HEK293 (cell line): ENCODE data around the gene KLB.
A peak's percentile ranks its signal among the peaks of the same experiment; 100 is the strongest.

Experiments used
- FEZF1 ChIP-seq: fragments of 450-650 bp; formaldehyde crosslinking; IDR thresholded peaks from 2 replicates; pipeline ENCODE4 v1.5.1; 2016; ENCODE audit warnings: missing biosample characterization, missing genetic modification characterization
- KLF16 ChIP-seq: fragments of 450-650 bp; formaldehyde crosslinking; IDR thresholded peaks from 2 replicates; pipeline ENCODE4 v1.5.1; 2017; ENCODE audit warnings: missing biosample characterization, missing genetic modification characterization
- KLF8 ChIP-seq: fragments of 450-650 bp; formaldehyde crosslinking; IDR thresholded peaks from 2 replicates; pipeline ENCODE4 v1.5.1; 2016; ENCODE audit warnings: missing biosample characterization, missing genetic modification characterization
- SCRT2 ChIP-seq: fragments of 450-650 bp; formaldehyde crosslinking; IDR thresholded peaks from 2 replicates; pipeline ENCODE4 v1.5.1; 2016; ENCODE audit warnings: missing biosample characterization, missing genetic modification characterization
- TRIM28 ChIP-seq: IDR thresholded peaks from 2 replicates; pipeline ENCODE4 v1.6.1; 2011; ENCODE audit warnings: low read length, control low read depth, borderline replicate concordance
- ZBTB48 ChIP-seq: fragments of 450-650 bp; formaldehyde crosslinking; IDR thresholded peaks from 2 replicates; pipeline ENCODE4 v1.5.1; 2016; ENCODE audit warnings: missing biosample characterization, missing genetic modification characterization
- ZBTB7A ChIP-seq: fragments of 450-650 bp; formaldehyde crosslinking; IDR thresholded peaks from 2 replicates; pipeline ENCODE4 v1.5.1; 2016; ENCODE audit warnings: low read depth, missing biosample characterization, missing genetic modification characterization
- ZFHX2 ChIP-seq: fragments of 450-650 bp; formaldehyde crosslinking; conservative IDR thresholded peaks from 2 replicates; pipeline ENCODE4 v1.5.1; 2016; ENCODE audit warnings: missing biosample characterization, missing genetic modification characterization
- ZNF133 ChIP-seq: fragments of 450-650 bp; formaldehyde crosslinking; IDR thresholded peaks from 2 replicates; pipeline ENCODE4 v1.5.1; 2016; ENCODE audit warnings: missing biosample characterization, missing genetic modification characterization
- ZNF24 ChIP-seq: fragments of 450-650 bp; formaldehyde crosslinking; IDR thresholded peaks from 2 replicates; pipeline ENCODE4 v1.5.1; 2016; ENCODE audit warnings: missing biosample characterization, missing genetic modification characterization
- ZNF335 ChIP-seq: fragments of 450-650 bp; formaldehyde crosslinking; conservative IDR thresholded peaks from 2 replicates; pipeline ENCODE4 v1.5.1; 2016; ENCODE audit warnings: missing biosample characterization, missing genetic modification characterization
- ZNF416 ChIP-seq: fragments of 450-650 bp; formaldehyde crosslinking; IDR thresholded peaks from 2 replicates; pipeline ENCODE4 v1.5.1; 2016; ENCODE audit warnings: missing biosample characterization, missing genetic modification characterization
- ZNF433 ChIP-seq: fragments of 450-650 bp; formaldehyde crosslinking; IDR thresholded peaks from 2 replicates; pipeline ENCODE4 v1.5.1; 2016; ENCODE audit warnings: missing biosample characterization, missing genetic modification characterization, low read depth
- ZNF501 ChIP-seq: fragments of 450-650 bp; formaldehyde crosslinking; IDR thresholded peaks from 2 replicates; pipeline ENCODE4 v1.5.1; 2016; ENCODE audit warnings: missing biosample characterization, missing genetic modification characterization
- ZNF510 ChIP-seq: fragments of 450-650 bp; formaldehyde crosslinking; IDR thresholded peaks from 2 replicates; pipeline ENCODE4 v1.5.1; 2018; ENCODE audit warnings: mild to moderate bottlenecking, missing genetic modification characterization, missing biosample characterization; ENCODE audit not compliant: insufficient replicate concordance
- ZNF521 ChIP-seq: fragments of 450-650 bp; formaldehyde crosslinking; IDR thresholded peaks from 2 replicates; pipeline ENCODE4 v1.5.1; 2017; ENCODE audit warnings: missing biosample characterization, mild to moderate bottlenecking, missing genetic modification characterization
- ZNF529 ChIP-seq: fragments of 450-650 bp; formaldehyde crosslinking; IDR thresholded peaks from 2 replicates; pipeline ENCODE4 v1.5.1; 2017; ENCODE audit warnings: missing genetic modification characterization, missing biosample characterization; ENCODE audit not compliant: insufficient replicate concordance
- ZNF544 ChIP-seq: fragments of 450-650 bp; formaldehyde crosslinking; IDR thresholded peaks from 2 replicates; pipeline ENCODE4 v1.5.0; 2017; ENCODE audit warnings: missing biosample characterization, missing genetic modification characterization
- ZNF548 ChIP-seq: fragments of 450-650 bp; formaldehyde crosslinking; IDR thresholded peaks from 2 replicates; pipeline ENCODE4 v1.5.1; 2016; ENCODE audit warnings: missing biosample characterization, missing genetic modification characterization
- ZNF560 ChIP-seq: fragments of 450-650 bp; formaldehyde crosslinking; IDR thresholded peaks from 2 replicates; pipeline ENCODE4 v1.5.1; 2017; ENCODE audit warnings: missing biosample characterization, missing genetic modification characterization, borderline replicate concordance
- ZNF623 ChIP-seq: fragments of 450-650 bp; formaldehyde crosslinking; IDR thresholded peaks from 2 replicates; pipeline ENCODE4 v1.5.1; 2016; ENCODE audit warnings: missing biosample characterization, missing genetic modification characterization
- ZNF654 ChIP-seq: fragments of 450-650 bp; formaldehyde crosslinking; IDR thresholded peaks from 2 replicates; pipeline ENCODE4 v1.5.1; 2016; ENCODE audit warnings: low read depth, missing biosample characterization, missing genetic modification characterization
- ZNF658 ChIP-seq: fragments of 450-650 bp; formaldehyde crosslinking; IDR thresholded peaks from 2 replicates; pipeline ENCODE4; 2016; ENCODE audit warnings: missing biosample characterization, missing genetic modification characterization
- ZNF768 ChIP-seq: fragments of 450-650 bp; formaldehyde crosslinking; IDR thresholded peaks from 2 replicates; pipeline ENCODE4 v1.5.1; 2018; ENCODE audit warnings: missing biosample characterization, mild to moderate bottlenecking, missing genetic modification characterization
- ZNF830 ChIP-seq: fragments of 450-650 bp; IDR thresholded peaks from 2 replicates; pipeline ENCODE4 v1.5.0; 2018; ENCODE audit warnings: missing biosample characterization, missing genetic modification characterization, low read depth, mild to moderate bottlenecking, moderate library complexity
- ZSCAN23 ChIP-seq: fragments of 450-650 bp; formaldehyde crosslinking; IDR thresholded peaks from 2 replicates; pipeline ENCODE4 v1.5.1; 2016; ENCODE audit warnings: missing biosample characterization, missing genetic modification characterization
- TF ChIP-seq, protein P1 (sequence below): fragments of 450-650 bp; IDR thresholded peaks from 2 replicates; pipeline ENCODE4 v1.5.1; 2018; ENCODE audit warnings: missing biosample characterization, mild to moderate bottlenecking, missing genetic modification characterization
- TF ChIP-seq, protein P2 (sequence below): fragments of 450-650 bp; formaldehyde crosslinking; conservative IDR thresholded peaks from 2 replicates; pipeline ENCODE4 v1.5.1; 2016; ENCODE audit warnings: low read depth, missing biosample characterization, missing genetic modification characterization
- TF ChIP-seq, protein P3 (sequence below): IDR thresholded peaks from 2 replicates; pipeline ENCODE4 v1.6.1; 2011; ENCODE audit warnings: mild to moderate bottlenecking, low read depth, low read length, borderline replicate concordance
- TF ChIP-seq, protein P4 (sequence below): fragments of 450-650 bp; formaldehyde crosslinking; IDR thresholded peaks from 2 replicates; pipeline ENCODE4 v1.5.1; 2016; ENCODE audit warnings: missing biosample characterization, missing genetic modification characterization
- TF ChIP-seq, protein P5 (sequence below): fragments of 450-650 bp; formaldehyde crosslinking; IDR thresholded peaks from 2 replicates; pipeline ENCODE4 v1.5.0; 2017; ENCODE audit warnings: missing biosample characterization, missing genetic modification characterization, borderline replicate concordance

The KLB gene

DNA sequence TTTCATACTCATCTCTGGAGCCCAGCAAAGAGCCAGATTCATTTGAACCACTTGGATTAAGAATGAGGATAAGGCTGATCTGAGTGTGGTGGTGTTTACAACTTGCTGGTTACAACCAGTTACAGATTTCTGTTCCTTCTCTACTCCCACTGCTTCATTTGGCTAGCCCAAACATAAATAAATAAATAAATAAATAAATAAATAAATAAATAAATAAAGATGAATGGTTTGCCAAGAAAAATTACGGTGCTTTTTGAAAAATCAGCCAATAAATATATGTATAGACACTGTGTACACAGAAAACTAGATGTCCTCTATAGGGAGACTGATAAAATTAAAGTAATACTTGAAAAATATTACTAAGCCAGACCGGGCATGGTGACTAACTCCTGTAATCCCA lies 34.9 kb downstream of the KLB start (continued):
- TF ChIP-seq KLF16 (tag by site-specific recombination): no peak
- no peak for TF ChIP-seq ZNF24 (tag by site-specific recombination)
- no peak for TF ChIP-seq ZNF335 (tag by site-specific recombination)
- TF ChIP-seq ZFHX2 (tag by site-specific recombination): no peak
- no peak for TF ChIP-seq ZNF548 (tag by site-specific recombination)
- TF ChIP-seq ZNF501 (tag by site-specific recombination): no peak
- TF ChIP-seq ZNF133 (tag by site-specific recombination): no peak
- peak; percentile 43 for TF ChIP-seq ZNF510 (tag by site-specific recombination)
- TF ChIP-seq SCRT2 (tag by site-specific recombination): no peak
- TF ChIP-seq ZNF416: no peak
- no peak for TF ChIP-seq ZNF830 (tag by site-specific recombination)
- no peak for TF ChIP-seq ZSCAN23 (tag by site-specific recombination)
- peak; percentile 47 for TF ChIP-seq ZNF433
- TF ChIP-seq ZNF544 (tag by site-specific recombination): no peak
- TF ChIP-seq TRIM28: no peak
- peak; percentile 24 for TF ChIP-seq ZNF654 (tag by site-specific recombination)
- peak; percentile 71 for TF ChIP-seq ZNF623 (tag by site-specific recombination)
- TF ChIP-seq ZNF560: 0 out of 2 replicates have a peak, but pooled peaks have one; percentile 12
- no peak for TF ChIP-seq ZNF529 (tag by site-specific recombination)
- TF ChIP-seq, protein P1, sequence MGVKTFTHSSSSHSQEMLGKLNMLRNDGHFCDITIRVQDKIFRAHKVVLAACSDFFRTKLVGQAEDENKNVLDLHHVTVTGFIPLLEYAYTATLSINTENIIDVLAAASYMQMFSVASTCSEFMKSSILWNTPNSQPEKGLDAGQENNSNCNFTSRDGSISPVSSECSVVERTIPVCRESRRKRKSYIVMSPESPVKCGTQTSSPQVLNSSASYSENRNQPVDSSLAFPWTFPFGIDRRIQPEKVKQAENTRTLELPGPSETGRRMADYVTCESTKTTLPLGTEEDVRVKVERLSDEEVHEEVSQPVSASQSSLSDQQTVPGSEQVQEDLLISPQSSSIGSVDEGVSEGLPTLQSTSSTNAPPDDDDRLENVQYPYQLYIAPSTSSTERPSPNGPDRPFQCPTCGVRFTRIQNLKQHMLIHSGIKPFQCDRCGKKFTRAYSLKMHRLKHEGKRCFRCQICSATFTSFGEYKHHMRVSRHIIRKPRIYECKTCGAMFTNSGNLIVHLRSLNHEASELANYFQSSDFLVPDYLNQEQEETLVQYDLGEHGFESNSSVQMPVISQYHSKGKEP: no peak
- TF ChIP-seq ZNF521 (tag by site-specific recombination): no peak
- TF ChIP-seq, protein P2, sequence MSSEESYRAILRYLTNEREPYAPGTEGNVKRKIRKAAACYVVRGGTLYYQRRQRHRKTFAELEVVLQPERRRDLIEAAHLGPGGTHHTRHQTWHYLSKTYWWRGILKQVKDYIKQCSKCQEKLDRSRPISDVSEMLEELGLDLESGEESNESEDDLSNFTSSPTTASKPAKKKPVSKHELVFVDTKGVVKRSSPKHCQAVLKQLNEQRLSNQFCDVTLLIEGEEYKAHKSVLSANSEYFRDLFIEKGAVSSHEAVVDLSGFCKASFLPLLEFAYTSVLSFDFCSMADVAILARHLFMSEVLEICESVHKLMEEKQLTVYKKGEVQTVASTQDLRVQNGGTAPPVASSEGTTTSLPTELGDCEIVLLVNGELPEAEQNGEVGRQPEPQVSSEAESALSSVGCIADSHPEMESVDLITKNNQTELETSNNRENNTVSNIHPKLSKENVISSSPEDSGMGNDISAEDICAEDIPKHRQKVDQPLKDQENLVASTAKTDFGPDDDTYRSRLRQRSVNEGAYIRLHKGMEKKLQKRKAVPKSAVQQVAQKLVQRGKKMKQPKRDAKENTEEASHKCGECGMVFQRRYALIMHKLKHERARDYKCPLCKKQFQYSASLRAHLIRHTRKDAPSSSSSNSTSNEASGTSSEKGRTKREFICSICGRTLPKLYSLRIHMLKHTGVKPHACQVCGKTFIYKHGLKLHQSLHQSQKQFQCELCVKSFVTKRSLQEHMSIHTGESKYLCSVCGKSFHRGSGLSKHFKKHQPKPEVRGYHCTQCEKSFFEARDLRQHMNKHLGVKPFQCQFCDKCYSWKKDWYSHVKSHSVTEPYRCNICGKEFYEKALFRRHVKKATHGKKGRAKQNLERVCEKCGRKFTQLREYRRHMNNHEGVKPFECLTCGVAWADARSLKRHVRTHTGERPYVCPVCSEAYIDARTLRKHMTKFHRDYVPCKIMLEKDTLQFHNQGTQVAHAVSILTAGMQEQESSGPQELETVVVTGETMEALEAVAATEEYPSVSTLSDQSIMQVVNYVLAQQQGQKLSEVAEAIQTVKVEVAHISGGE: peak; percentile 49
- no peak for TF ChIP-seq ZBTB7A
- TF ChIP-seq, protein P3, sequence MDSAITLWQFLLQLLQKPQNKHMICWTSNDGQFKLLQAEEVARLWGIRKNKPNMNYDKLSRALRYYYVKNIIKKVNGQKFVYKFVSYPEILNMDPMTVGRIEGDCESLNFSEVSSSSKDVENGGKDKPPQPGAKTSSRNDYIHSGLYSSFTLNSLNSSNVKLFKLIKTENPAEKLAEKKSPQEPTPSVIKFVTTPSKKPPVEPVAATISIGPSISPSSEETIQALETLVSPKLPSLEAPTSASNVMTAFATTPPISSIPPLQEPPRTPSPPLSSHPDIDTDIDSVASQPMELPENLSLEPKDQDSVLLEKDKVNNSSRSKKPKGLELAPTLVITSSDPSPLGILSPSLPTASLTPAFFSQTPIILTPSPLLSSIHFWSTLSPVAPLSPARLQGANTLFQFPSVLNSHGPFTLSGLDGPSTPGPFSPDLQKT: no peak
- no peak for TF ChIP-seq ZNF658
- TF ChIP-seq, protein P4, sequence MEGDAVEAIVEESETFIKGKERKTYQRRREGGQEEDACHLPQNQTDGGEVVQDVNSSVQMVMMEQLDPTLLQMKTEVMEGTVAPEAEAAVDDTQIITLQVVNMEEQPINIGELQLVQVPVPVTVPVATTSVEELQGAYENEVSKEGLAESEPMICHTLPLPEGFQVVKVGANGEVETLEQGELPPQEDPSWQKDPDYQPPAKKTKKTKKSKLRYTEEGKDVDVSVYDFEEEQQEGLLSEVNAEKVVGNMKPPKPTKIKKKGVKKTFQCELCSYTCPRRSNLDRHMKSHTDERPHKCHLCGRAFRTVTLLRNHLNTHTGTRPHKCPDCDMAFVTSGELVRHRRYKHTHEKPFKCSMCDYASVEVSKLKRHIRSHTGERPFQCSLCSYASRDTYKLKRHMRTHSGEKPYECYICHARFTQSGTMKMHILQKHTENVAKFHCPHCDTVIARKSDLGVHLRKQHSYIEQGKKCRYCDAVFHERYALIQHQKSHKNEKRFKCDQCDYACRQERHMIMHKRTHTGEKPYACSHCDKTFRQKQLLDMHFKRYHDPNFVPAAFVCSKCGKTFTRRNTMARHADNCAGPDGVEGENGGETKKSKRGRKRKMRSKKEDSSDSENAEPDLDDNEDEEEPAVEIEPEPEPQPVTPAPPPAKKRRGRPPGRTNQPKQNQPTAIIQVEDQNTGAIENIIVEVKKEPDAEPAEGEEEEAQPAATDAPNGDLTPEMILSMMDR: no peak
- no peak for TF ChIP-seq ZNF768
- TF ChIP-seq KLF8 (tag by site-specific recombination): no peak
- TF ChIP-seq, protein P5, sequence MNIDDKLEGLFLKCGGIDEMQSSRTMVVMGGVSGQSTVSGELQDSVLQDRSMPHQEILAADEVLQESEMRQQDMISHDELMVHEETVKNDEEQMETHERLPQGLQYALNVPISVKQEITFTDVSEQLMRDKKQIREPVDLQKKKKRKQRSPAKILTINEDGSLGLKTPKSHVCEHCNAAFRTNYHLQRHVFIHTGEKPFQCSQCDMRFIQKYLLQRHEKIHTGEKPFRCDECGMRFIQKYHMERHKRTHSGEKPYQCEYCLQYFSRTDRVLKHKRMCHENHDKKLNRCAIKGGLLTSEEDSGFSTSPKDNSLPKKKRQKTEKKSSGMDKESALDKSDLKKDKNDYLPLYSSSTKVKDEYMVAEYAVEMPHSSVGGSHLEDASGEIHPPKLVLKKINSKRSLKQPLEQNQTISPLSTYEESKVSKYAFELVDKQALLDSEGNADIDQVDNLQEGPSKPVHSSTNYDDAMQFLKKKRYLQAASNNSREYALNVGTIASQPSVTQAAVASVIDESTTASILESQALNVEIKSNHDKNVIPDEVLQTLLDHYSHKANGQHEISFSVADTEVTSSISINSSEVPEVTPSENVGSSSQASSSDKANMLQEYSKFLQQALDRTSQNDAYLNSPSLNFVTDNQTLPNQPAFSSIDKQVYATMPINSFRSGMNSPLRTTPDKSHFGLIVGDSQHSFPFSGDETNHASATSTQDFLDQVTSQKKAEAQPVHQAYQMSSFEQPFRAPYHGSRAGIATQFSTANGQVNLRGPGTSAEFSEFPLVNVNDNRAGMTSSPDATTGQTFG: no peak
- TF ChIP-seq FEZF1 (tag by site-specific recombination): no peak
- no peak for TF ChIP-seq ZBTB48
- TF ChIP-seq, all 188 proteins: peak for 19
